ENCODE measurements around the gene COX14. TPM values are rescaled to one million over a fixed set of nuclear protein-coding genes. Genes with fewer than 3 reads are reported as not detected.

COX14 gene
- total RNA-seq, 1 experiment from 2014 or later: 98.6 TPM

DNA sequence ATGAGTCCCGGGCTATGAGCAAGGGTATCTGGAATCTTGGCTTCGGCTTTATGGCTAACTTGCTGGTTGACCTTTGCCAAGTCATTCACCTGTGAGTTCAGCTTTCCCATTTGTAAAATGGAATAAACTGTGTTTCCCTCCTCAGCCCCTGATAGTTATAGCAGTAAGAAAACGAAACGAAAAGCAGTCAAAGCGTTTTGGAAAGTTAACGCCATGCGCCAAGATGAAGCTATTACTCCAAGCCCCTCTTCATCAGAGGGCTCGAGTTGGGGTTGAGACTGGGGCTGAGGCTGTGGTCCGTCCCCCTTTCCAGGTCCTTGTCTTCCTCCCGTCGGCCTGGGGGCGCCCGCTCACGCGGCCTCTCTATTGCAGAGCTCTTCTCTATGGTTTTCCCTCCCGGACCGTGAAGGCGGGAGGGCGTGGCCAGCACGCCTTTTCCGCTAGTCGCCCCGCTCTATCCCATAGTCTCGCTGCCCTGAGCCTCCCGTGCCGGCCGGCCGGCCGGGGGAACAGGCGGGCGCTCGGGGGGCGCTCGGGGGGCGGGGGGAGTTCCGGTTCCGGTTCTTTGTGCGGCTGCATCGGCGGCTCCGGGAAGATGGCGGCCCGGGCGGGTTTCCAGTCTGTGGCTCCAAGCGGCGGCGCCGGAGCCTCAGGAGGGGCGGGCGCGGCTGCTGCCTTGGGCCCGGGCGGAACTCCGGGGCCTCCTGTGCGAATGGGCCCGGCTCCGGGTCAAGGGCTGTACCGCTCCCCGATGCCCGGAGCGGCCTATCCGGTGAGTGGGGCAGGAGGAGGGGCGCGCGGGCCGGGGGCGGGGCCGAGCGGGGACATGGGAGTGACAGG, 27.0 kb upstream of the COX14 start, which contains the start of gene SMARCD1:
Gene SMARCD1 (plus strand): TSS at position 568 of the 840 bp plus-strand sequence. CDS start 28 bp downstream, at position 596.
- DNase-seq (ENCODE audit: low spot score): peak; percentile 92

DNA sequence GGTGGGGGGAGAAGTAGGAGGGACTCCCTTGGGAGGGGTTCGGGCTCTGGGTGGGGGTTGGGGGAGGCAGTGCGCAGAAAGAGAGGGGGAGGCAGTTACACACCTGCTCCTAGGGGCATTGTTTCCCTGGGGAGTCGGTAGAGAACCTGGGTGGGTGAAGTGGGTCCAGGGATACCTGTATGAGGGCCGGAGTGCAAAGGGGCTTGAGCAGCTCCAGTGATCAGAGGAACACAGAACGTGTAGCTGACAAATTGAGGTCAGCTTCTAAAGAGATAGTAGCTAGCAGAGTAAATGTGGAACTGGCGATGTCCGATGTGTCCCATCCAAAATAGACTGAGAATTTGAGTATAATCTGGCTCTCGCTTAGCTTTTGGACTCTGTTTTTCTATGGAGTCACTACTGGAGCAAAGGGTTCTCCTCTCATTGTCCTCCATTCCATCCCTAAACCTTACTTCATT, 26.4 kb upstream of the COX14 start:
- no peak for DNase-seq (ENCODE audit: low spot score)

DNA sequence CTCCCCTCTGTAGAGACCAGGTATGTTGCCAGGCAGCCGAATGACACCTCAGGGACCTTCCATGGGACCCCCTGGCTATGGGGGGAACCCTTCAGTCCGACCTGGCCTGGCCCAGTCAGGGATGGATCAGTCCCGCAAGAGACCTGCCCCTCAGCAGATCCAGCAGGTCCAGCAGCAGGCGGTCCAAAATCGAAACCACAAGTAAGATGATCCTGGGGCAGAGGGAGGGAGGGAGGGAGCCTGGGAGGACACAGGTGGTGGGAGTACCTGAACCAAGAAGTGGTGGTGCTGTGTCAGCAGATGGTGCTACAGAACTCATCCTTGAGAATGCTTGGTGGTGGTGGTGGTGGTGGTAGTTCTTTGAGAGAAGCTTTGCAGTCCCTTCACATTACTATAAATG, 25.9 kb upstream of the COX14 start:
- no peak for DNase-seq (ENCODE audit: low spot score)

DNA sequence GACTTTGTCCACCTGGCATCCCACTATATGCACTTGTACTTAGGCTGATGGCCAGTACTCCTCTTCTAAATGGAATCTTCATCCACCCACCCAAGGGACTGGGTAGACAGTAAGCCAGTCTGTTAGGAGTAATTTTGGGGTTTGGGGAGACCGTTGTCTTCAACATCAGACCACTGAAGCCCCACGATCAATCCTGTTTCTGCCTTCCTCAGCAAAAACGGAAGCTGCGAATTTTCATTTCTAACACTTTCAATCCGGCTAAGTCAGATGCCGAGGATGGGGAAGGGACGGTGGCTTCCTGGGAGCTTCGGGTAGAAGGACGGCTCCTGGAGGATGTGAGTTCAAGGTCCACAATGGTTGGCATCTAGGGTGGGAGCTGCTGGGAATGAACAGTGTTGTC, 24.9 kb upstream of the COX14 start:
- DNase-seq (ENCODE audit: low spot score): no peak

DNA sequence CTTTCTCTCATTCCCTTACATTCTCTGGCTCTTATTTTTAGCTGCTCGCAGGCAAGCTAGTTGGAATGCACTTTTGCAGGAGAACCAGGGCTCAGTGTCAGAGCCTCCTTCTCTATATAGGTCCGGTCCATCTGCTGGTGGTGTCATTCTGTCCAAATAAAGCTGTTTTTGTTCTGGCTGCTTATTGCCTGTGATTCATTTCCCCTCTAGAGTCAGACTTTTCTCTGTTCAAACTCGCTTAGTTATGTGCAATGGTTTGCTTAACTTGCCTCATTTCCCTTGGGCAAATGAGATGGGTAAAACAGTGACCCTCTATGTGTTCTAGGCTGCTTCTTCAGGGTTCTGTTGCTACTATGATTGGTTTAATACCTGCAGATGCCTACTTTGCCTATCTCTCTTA, 24.0 kb upstream of the COX14 start:
- no peak for DNase-seq (ENCODE audit: low spot score)

DNA sequence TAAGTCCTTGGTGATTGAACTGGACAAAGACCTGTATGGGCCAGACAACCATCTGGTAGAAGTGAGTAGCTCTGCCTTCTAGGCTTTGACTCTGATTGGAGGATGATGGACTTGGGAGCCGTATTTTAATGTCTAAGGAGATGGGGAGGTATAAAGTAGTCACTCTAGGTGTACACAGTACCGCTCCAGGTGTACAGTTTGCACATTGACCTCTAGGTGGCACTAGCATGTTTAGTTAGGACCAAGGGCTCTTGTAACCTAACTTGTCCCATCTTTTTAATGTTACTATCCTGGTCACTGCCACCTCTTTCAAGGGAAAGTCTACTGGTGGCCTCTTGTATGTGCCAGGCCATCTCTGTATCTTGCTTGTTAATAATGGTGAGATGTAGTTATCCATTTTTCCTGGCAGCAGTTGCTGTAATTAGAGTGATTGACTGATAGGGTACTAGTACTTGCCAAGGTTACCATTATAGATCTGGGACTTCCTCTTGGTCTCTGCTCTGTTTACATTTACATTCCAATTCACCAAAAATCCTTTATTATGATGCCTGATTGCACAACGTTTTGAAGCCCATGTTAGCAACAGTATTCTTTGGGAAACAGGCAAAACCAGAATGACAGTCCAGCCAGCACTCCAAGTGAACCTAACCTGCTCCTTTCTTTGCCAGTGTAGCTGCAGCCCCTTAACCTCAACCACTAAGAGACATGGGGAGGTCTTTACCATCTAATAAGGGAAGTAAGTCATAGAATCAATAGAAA, 23.3 kb upstream of the COX14 start:
- DNase-seq (ENCODE audit: low spot score): peak; percentile 93

DNA sequence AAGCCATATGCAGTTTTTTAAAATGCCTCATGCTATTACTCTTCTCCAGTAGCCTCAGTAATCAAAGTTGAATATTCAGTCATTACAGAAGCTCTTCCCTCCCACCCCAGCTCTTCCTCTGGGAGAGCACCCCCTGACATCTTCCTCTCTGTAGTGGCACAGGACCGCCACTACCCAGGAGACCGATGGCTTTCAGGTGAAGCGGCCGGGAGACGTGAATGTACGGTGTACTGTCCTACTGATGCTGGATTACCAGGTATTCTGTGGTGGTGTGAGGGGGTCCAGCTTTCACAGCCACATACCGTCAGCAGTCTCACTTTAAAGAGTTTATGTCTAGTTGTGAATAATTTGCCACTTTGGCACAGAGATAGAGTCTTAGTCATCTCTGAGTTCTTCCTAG, 22.3 kb upstream of the COX14 start:
- no peak for DNase-seq (ENCODE audit: low spot score)

DNA sequence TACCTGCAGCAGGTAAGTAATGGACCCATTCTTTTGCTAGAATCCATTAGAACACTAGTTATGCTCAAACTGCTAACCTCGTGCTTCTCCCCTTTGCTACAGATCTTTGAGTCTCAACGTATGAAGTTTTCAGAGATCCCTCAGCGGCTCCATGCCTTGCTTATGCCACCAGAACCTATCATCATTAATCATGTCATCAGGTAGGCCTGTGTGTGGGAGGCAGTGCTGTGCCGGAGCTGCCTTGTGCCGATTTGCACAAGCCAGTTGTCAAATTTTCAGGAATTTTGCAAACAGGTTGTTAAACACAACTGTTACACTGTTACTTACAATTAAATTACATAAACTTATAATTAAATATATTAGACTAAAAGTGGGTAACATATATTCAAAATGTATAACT, 21.6 kb upstream of the COX14 start:
- DNase-seq (ENCODE audit: low spot score): no peak

DNA sequence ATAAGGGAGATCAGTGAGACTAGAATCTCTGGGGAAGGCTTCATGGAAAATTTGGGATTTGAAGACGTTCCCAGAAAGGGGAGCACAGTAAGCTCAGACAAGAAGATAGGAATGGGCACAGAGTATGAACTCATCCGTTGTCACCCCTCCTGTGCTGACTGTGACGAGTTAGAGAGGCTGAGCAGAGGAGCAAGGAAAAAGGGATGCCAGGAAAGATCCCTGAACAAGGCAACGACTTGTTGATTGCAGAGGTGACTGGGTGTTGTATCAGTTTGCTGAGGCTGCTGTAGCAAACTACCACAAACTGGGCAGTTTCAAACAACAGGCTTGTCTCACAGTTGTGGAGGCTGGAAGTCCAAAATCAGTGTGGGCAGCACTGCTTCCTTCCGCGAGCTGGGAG, 14.1 kb upstream of the COX14 start:
- DNase-seq (ENCODE audit: low spot score): no peak

DNA sequence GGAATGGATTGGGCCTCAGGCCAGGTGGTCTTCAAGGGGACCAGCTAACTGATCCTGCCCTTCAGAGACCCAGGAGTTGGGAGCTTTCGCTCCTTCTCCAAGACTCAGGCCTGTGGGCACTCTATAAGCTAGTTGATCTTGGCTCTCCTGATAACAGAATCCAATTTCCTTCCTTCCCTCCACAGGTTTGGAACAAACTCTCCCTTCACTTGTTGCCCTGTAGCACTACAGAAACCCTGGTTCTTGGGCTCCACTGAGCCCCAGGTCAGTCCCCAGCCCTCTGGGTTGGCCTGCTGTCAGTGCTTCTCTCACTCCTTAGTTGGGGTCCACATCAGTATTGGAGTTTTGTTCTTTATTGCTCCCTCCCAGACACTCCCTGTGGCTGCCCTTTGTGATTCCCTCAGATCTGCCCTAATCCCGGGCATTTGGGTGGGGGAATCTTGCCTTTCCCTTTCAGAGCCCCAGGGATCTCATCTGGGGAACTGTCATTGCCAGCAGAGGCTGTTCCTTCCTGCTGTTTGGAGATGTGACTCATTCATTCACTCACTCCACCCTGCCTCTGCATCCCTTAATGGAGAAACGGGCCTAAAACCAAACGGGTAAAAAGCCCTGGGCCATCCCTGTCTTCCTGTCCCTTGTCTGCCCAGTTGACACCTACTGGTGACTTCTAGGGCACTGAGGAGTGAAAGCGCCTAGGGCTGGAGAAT, 12.6 kb upstream of the COX14 start:
- no peak for DNase-seq (ENCODE audit: low spot score)

DNA sequence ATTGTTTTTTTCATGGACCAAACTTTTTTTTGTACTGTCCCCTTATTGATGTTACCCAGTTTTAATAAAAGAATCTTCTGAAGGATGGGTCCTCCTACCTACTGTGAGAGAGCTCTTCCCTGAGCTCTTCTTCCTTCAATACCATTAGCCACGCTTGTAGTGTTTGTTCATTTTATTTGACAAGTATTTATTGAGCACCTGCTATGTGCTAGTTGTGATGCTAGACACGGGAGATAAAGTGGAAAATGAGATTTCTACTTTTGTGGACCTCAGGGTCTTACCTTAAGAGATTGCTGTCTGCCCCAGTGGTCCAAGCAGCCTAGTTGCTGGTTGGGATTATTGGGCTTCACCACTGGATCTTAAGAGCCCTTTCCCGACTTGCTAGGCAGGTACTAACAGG, 11.5 kb upstream of the COX14 start:
- no peak for DNase-seq (ENCODE audit: low spot score)

DNA sequence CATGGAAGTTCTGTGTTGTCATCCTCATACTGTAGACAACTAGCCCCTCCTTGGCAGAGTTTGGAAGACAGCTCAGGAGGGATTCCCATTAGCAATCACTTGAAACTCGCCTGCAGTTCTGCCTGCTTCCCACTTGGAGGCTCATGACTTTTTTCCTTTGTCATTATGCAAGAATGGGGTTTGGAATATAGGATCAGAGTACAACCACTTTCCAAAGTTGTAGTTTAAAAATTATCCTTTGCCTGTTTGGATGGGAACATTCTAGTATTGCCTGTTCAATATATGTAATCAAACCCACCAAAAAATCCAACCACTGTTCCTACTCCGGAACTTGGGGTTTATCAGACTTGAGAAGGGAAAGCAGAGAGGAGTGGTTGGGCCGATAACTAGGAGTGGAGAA, 10.4 kb upstream of the COX14 start:
- DNase-seq (ENCODE audit: low spot score): peak; percentile 48

DNA sequence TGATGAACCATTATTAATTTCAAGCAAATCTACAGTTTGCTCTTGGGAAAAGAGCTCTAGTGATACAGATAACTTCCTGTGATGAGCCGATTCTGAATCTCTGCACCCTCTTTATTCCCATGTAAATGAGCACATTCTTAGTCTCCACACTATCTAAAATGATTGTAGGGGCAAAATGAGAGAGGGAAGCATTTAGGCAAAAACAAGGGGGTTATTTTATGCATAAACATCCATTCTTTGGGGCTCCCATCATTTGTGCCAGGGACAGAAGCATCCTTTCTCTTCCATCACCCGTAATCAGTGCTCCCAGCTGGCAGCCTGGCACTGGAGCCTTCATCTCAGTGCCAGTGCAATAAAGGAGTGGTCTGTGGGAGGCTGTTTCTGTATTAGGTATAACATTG, 9.9 kb upstream of the COX14 start:
- no peak for DNase-seq (ENCODE audit: low spot score)

DNA sequence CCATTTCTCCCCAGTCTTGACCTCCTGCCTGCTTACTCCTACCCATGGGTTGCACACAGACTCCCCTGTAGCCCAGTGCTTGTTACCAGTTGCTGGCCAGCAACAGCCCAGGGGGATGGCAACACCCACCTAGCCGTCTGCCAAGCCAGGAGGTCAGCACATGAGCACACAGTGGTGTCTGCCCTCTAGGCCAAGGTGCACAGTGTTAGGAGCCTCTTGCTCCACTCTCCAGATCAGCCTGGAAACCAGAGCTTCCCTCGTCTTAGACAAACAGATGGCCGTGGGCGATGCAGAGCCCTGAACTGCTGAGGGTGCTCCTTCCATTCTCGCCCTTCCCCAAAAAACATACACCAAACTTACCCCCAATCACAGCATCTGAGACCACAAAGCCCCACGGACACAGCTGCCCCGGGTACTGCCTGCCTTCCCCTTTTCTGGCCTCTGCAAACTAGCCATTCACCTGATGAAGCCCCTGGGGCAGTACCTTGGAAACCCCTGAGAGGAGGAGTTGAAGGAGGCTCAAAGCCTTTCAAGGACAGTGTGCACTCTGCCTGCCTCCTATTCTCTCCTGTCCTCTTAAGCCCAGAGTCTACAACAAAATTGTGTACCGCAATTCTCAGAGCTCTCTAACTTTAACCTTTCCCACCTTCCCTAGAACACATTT, 9.3 kb upstream of the COX14 start:
- DNase-seq (ENCODE audit: low spot score): no peak

DNA sequence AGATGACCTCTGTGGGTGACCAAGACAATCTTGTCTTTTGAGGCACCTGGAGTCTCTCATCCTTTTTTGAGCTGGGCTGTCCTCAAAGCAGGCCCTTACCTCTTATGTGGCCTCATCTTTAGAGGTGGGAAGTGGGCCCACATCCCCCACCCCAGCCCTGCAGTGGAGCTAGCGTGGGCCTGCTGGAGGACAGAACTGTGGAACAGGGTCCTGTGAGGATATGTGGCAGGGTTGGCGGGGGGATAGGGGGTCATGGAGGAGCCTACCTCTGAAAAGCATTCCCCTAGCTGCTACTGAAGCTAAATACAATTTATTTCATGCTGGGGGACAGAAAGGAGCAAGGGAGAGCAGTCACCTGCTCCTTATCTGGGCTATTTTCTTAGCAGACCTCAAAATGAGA, 8.7 kb upstream of the COX14 start:
- no peak for DNase-seq (ENCODE audit: low spot score)

DNA sequence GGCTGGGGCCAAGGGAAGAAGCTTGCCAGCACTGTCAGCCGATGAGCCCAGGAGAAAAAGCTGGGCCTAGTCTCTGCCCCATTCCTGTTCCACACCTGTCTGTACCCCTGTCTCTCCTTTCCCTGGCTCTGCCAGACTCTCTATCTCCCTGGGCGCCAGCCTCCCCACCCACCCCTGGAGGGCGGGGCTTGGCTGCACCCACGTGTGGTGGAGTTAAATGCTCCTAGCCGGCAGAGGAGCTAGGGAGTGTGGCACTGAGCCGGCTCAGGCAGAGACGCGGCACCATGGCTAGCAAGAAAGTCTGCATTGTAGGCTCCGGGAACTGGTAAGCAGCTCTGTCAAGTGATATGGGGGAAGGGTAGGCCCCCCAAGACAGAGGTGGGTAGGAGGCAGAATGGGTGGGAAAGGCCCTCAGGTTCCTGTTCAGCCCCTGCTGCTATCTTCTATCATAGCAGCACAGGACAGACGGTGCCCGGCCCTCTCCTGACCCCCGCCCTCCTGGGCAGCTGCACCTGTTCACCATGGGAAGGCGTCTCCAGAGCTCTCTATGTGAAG, 8.2 kb upstream of the COX14 start, which contains the start of gene GPD1:
Gene GPD1 (plus strand): TSS at position 242 of the 555 bp plus-strand sequence. CDS start 43 bp downstream, at position 285.
- peak; percentile 86 for DNase-seq (ENCODE audit: low spot score)

DNA sequence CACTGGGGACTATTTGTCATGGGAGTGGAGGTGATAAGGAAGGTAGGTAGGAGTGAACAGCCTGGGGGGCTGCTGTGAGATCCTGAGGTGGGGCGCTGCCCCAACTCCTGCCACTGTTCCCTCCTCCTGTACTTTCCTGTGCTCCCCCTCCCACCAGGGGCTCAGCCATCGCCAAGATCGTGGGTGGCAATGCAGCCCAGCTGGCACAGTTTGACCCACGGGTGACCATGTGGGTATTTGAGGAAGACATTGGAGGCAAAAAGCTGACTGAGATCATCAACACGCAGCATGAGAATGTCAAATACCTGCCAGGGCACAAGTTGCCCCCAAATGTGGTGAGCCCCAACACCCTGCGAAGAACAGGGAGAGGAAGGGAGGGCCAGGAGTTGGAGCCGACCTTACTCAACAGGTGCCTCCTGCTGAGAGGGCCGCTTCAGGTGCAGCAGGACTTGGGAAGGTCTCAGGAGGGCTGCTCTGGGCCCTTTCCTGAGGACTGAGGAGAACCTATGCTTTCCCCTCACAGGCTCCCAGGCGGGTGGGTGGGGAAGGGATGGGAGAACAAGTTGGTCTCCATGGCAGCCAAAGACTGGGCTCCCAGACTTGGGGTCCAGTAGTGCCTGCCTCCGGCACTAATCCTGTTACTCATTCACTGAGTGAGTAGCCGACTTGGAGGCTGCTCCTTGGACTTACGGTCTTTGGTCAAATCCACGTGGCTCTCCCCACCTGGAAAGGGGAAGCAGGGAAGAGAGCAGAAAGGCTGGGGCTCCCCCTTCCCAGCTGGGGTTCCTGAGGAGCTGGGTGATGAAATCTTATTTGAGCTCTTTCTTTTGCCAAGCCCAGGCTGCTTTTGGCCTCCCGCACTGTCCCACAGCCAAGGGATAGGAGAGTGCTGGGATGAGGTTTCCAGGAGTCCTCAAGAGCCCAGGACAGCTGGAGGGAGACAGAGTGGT, 7.3 kb upstream of the COX14 start:
- DNase-seq (ENCODE audit: low spot score): no peak

DNA sequence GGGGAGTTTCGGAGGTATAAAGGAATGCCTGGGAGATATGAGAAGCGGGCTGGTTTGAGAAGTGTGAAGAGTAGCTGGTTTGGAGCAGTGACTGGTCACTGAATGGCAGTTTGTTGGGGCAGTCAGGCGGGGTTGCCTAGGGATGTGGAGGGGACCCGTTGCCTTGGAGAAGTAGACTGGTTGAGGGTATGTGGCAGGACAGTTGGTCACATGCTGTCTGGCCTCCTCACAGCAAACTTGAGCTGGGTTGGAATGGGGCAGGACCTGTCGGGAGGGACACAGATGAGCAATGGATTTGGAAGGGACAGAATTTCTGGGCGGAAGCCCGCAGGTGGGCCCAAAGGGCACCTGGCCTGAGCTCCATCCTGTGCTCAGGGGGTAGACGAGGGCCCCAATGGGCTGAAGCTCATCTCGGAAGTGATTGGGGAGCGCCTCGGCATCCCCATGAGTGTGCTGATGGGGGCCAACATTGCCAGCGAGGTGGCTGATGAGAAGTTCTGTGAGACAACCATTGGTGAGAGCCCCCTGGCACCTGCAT, 6.1 kb upstream of the COX14 start:
- DNase-seq (ENCODE audit: low spot score): no peak

DNA sequence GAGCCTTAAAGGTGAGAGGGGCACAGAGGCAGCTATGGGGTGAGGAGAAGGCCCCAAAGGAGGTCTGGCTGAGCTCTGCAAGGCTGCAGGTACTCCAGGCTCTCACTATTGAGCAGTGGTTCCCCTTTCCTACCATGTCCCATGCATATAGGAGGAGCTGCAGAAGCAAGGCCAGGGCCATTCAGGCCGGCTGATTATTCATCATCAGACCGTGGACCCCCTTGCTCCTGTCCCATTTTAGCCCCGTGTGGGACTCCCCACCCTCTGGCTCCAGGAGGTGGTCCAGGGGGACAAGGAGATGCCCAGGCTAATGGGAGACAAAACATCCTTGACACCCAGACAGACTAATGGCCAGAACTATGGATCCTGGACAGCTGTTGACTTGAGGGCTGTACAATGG, 5.1 kb upstream of the COX14 start:
- no peak for DNase-seq (ENCODE audit: low spot score)

Measured in HT-29 (cell line).